Measurements from ENCODE around the gene CKM. TPM values are rescaled to one million over a fixed set of nuclear protein-coding genes. Genes with fewer than 3 reads are reported as not detected.

The CKM gene
- total and polyA plus RNA-seq, 10 of the 15 experiments (the other 5 are each of a cell fraction or from before 2014, with no cell fraction given) = 0.08 to 0.14 (median 0.13) TPM; not detected in 5

GRCh38 chr19:45267296-45267695 is 55.4 kb downstream of the CKM start (continued):
- no peak for TF ChIP-seq NKRF (conservative IDR thresholded peaks at IDR 0.05)

GRCh38 chr19:45265375-45265774 is 57.3 kb downstream of the CKM start:
- TF ChIP-seq, protein P1, sequence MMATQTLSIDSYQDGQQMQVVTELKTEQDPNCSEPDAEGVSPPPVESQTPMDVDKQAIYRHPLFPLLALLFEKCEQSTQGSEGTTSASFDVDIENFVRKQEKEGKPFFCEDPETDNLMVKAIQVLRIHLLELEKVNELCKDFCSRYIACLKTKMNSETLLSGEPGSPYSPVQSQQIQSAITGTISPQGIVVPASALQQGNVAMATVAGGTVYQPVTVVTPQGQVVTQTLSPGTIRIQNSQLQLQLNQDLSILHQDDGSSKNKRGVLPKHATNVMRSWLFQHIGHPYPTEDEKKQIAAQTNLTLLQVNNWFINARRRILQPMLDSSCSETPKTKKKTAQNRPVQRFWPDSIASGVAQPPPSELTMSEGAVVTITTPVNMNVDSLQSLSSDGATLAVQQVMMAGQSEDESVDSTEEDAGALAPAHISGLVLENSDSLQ (IDR thresholded peaks at IDR 0.05) = no peak
- TF ChIP-seq EED (IDR thresholded peaks at IDR 0.05; ENCODE audit: low read depth) = no peak
- TF ChIP-seq, protein P2, sequence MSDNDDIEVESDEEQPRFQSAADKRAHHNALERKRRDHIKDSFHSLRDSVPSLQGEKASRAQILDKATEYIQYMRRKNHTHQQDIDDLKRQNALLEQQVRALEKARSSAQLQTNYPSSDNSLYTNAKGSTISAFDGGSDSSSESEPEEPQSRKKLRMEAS (IDR thresholded peaks at IDR 0.05; ENCODE audit: low read depth, low read length) = no peak
- TF ChIP-seq, protein P3, sequence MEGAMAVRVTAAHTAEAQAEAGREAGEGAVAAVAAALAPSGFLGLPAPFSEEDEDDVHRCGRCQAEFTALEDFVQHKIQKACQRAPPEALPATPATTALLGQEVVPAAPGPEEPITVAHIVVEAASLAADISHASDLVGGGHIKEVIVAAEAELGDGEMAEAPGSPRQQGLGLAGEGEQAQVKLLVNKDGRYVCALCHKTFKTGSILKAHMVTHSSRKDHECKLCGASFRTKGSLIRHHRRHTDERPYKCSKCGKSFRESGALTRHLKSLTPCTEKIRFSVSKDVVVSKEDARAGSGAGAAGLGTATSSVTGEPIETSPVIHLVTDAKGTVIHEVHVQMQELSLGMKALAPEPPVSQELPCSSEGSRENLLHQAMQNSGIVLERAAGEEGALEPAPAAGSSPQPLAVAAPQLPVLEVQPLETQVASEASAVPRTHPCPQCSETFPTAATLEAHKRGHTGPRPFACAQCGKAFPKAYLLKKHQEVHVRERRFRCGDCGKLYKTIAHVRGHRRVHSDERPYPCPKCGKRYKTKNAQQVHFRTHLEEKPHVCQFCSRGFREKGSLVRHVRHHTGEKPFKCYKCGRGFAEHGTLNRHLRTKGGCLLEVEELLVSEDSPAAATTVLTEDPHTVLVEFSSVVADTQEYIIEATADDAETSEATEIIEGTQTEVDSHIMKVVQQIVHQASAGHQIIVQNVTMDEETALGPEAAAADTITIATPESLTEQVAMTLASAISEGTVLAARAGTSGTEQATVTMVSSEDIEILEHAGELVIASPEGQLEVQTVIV (IDR thresholded peaks at IDR 0.05; ENCODE audit: borderline replicate concordance, partially characterized antibody) = no peak
- no peak for TF ChIP-seq BACH1 (IDR thresholded peaks at IDR 0.05; ENCODE audit: borderline replicate concordance)
- no peak for TF ChIP-seq MEF2A (IDR thresholded peaks at IDR 0.05; ENCODE audit: insufficient read depth, low read depth, low read length)
- TF ChIP-seq SP1 (IDR thresholded peaks at IDR 0.05; ENCODE audit: low read depth, low read length) = no peak
- TF ChIP-seq SMC3 (IDR thresholded peaks at IDR 0.05; ENCODE audit: borderline replicate concordance, low read length) = no peak
- TF ChIP-seq, protein P4, sequence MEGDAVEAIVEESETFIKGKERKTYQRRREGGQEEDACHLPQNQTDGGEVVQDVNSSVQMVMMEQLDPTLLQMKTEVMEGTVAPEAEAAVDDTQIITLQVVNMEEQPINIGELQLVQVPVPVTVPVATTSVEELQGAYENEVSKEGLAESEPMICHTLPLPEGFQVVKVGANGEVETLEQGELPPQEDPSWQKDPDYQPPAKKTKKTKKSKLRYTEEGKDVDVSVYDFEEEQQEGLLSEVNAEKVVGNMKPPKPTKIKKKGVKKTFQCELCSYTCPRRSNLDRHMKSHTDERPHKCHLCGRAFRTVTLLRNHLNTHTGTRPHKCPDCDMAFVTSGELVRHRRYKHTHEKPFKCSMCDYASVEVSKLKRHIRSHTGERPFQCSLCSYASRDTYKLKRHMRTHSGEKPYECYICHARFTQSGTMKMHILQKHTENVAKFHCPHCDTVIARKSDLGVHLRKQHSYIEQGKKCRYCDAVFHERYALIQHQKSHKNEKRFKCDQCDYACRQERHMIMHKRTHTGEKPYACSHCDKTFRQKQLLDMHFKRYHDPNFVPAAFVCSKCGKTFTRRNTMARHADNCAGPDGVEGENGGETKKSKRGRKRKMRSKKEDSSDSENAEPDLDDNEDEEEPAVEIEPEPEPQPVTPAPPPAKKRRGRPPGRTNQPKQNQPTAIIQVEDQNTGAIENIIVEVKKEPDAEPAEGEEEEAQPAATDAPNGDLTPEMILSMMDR (IDR thresholded peaks at IDR 0.05 in 2 of 3, conservative IDR thresholded peaks at IDR 0.05 in 1 of 3; ENCODE audit: control insufficient read depth in 2 of 3, extremely low read depth in 1 of 3, insufficient read depth in 1 of 3, low read depth in 3 of 3, low read length in 3 of 3) = no peak
- CTCF ChIA-PET = no interaction called here
- no TSS peak for BruUV-seq (replicated peaks)

More at GRCh38 chr19:45265375-45265774, 57.3 kb downstream of the CKM start:
- intact Hi-C loops (cut with micrococcal nuclease; ENCODE audit: unreplicated experiment) (no loop called here), in situ Hi-C loops (cut with MboI) (no loop called here)
- SMC1A ChIA-PET (ENCODE audit: uncharacterized antibody, unreplicated experiment) = no interaction called here
- Histone ChIP-seq H2AFZ (ENCODE audit: control insufficient read depth, low read depth, low read length) (no peak overlapping the region), H4K20me1 (ENCODE audit: control insufficient read depth, insufficient read depth) (no peaks in the 10 kb centered on the region), H3K4me1 (ENCODE audit: control insufficient read depth, insufficient read depth, low read length) (no peaks in the 10 kb centered on the region), H3K36me3 (ENCODE audit: control insufficient read depth in 2 of 2, insufficient read depth in 2 of 2, low read length in 1 of 2) (no peaks in the 10 kb centered on the region), H3K9ac (ENCODE audit: control insufficient read depth, insufficient read depth, low read length) (no peak overlapping the region), H3K79me2 (ENCODE audit: control insufficient read depth, insufficient read depth, low read length) (no peaks in the 10 kb centered on the region), H3K27ac (ENCODE audit: control insufficient read depth, insufficient read depth) (no peak overlapping the region), H3K4me3 (no peak overlapping the region), H3K4me2 (ENCODE audit: control insufficient read depth, insufficient read depth) (no peak overlapping the region), H3K27me3 (replicated peaks in 1 of 2; ENCODE audit: control insufficient read depth in 2 of 2, insufficient read depth in 2 of 2, low read length in 1 of 2) (no peaks in the 10 kb centered on the region), H3K9me3 (replicated peaks; ENCODE audit: control insufficient read depth, insufficient read depth, low read length) (no peaks in the 10 kb centered on the region)
- POLR2A ChIA-PET = no interaction called here
- 68% methylated on average over 5 of the region's 5 CpGs for WGBS (ENCODE audit: insufficient coverage, insufficient replicate concordance, low lambda C conversion rate, missing lambda C conversion rate)
- DNase-seq (ENCODE audit: low read depth, low spot score) (no peak), ATAC-seq (no peak), FAIRE-seq (no peak)
- RAD21 ChIA-PET (ENCODE audit: unreplicated experiment) = no interaction called here
